T-helper 2 cell treated with Interferon-gamma antibody and Interleukin-4, amounts not matched to agents 100 ng/mL and 5 ng/mL, for 36 hours (primary cell): ENCODE results near the gene ANKRD53. TPM values are rescaled to one million over a fixed set of nuclear protein-coding genes. Genes with fewer than 3 reads are reported as not detected.

Experiments used
- intact Hi-C: fragments of 100-400 bp; cut with micrococcal nuclease; formaldehyde crosslinking; loops from one replicate; pipeline ENCODE4 v1.15.1; 2023
- total RNA-seq: library from RNA; stranded (reverse); gene quantifications from 2 replicates; pipeline ENCODE4 v1.2.3, GENCODE V29; 2022

Gene ANKRD53, protein sequence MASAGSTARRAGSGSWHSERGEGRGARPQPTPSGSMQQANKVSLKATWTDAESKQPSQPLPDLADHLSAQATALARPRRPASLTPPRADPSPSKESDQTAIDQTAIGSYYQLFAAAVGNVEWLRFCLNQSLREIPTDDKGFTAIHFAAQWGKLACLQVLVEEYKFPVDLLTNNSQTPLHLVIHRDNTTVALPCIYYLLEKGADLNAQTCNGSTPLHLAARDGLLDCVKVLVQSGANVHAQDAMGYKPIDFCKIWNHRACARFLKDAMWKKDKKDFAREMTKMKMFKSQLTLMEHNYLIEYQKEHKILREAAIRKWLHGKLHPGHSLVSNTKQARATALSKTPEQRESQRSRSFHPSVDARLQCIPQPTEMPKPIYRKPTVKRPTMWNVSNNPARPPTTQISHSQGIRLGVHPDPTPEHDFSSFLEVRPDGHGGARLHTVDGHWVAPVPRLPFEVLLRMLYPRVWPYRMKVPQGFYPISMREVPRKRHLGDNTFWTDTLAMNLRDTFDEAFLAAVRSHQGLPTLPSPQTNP
- not detected in 2 replicates for total RNA-seq

DNA sequence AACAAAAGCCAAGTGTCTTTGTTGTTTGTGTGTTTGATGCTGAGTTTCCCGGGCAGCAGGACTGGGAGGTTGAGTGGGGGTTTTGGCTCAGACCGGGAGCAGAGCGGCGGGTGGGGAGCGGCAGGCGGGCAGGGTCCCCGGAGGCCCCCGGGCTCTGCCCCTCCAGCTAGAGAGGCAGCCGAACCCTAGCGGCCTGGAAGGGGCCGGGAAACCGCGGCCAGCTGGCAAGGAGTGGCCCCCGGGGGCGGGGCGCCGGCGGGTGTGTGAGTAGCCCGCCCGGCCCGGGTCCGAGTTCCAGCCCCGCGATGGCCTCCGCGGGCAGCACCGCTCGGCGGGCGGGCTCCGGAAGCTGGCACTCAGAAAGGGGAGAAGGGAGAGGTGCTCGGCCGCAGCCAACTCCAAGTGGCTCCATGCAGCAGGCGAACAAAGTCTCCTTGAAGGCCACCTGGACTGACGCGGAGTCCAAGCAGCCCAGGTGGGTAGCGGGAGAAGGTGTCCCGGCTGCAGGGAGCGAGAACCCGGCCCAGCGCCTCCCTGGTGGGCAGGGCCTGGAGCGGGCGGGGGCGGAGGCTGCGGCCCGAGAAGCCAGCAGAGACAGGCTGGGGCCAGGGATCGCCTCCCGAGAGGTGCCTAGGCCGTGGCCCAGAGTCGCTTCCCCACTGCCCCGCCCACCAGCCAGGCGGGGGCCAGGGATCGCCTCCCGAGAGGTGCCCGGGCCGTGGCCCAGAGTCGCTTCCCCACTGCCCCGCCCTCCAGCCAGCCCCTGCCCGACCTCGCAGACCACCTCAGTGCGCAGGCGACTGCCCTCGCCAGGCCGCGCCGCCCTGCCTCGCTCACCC lies at the start of gene ANKRD53:
TSS of gene ANKRD53 (plus strand) at position 290 of the 839 bp plus-strand sequence. CDS start at position 306, 16 bp downstream.
- intact Hi-C loops = no loop called here

DNA sequence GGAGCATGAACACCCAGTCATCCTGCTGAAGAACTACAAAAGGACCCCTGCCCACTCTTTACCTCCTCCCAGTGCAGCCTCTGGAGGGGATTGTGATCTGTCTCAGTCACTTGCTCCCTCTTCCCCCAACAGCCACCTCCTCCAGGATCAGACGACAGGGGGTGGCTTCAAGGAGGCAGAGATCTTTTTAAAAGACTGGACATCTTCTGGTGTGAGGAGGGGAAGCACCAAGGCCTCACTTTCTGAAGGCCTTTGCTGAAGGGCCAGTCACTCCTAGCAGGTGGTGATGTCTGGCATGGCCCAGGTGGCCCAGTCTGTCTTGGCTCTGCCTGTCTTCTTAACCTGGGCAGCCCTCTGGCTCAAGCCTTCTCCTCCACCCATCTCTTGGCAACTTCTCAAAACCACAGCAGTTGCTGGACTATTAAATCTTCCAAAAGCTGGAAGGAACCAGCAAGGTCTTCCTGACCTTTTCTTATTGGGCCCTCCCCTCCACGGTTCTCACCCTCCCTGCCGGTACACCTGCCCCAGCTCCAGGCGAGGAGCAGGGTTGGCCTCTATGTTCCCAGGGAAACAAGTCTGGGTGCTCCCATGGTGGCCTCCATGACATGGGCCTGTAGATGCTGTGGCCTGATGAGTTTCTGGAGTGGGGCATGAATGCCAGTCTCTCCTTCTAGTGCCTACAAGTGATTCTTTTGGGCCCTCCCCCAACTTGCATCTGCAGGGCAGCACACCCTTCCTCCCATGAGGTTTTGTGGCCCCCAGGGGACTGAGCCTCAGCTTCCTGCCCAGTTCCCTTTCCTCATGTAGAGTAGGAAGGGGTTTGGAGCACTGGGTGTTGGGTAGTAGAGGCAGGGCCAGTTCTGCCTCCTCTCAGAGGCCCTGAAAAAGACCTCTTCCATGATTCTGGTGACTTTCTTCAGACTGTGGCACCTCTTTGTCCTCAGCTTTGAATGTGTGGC lies 47.8 kb upstream of the ANKRD53 start:
- intact Hi-C loops = no loop called here

DNA sequence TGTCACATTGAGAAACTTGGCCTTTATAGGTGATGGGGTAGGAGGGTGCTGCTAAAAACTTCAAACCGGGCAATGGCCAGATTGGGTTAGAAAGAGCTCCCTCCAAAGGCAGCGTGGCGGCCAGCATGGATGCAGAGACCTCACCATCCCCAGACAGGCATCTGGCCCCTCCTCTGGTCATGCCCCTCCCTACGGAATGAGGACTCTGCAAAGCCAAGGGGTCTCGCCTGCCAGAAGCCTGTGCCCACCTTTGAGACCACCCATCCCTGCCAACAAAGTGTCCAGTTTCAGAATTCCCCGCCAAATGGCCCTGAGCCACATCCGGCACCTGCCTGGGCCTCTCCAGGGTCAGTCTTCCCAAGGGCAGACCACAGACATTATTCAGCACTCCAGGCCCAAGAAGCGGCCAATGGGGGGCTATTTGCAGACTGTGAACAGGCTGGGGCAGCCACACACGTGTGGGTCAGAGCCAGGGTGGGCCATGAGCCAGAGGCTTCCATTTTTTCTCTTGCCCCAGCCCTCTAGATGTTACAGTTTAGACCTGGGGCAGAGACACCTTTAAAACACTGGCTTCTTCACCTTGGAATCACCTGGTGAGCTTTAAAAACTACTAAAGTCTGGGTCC lies 46.9 kb upstream of the ANKRD53 start:
- intact Hi-C loops = no loop called here

DNA sequence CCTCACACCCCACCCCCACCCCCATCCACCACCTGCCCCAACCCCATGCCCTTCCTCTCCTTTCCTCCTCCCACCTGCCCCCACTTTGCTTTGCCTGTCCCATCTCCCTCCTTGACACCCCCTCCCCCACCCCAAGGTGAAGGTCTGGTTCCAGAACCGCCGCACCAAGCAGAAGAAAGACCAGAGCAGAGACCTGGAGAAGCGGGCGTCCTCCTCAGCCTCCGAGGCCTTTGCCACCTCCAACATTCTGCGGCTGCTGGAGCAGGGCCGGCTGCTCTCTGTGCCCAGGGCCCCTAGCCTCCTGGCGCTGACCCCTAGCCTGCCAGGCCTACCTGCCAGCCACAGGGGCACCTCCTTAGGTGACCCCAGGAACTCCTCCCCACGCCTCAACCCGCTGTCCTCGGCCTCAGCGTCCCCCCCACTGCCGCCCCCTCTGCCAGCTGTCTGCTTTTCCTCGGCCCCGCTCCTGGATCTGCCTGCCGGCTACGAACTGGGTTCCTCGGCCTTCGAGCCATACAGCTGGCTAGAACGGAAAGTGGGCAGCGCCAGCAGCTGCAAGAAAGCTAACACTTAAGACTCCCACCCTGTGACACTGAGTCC lies 45.7 kb upstream of the ANKRD53 start:
- intact Hi-C loops = no loop called here

DNA sequence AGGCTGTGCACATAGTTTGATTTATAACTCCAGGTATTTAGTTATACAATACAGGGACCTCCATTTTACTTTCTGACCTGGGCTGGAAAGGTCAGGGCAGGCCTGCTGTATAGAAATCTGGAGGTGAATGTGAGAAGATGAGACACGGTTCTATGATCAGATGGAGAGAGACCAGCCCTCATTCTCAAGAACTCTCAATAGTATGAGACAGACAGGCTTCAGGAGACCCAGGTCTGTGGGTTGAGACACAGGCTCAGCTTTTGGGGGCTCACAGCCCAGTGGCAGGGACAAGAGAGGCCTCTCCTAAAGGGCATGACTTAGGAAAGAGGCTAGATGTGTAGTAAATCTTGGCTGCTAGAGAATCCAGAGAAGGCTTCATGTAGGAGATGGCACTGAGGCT lies 43.4 kb upstream of the ANKRD53 start:
- intact Hi-C loops = no loop called here

DNA sequence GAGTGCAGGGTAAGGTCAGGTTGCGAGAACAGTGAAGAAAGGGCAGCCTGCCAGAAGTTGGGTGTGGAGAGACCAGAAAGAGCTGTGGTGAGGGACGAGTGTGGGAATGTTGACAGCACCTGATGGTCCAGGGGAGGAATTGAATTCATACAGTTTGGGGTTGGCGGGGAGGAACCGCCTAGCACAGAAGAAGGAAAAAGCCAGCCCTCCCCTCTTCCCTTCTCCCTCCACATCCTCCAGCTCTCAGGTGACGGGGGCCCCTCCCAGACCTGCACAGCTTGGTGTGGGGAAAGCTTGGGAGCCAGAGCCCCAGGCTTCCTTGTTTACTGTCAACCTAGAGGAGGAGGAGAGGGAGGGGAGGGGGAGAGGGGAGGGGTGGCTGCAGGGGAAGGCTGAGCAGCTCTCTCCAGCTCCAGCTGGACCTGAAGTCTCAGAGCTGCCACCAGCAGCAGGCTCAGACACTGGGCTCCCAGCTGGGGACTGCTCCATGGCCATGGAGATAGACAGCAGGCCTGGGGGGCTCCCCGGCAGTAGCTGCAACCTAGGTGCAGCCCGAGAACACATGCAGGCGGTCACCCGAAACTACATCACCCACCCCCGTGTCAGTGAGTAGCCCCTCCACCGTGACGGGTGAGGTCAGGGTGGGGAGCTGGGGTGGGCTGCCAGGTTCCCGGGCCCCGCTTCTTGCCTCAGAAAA lies 42.8 kb upstream of the ANKRD53 start, which contains the start of gene ATP6V1B1:
TSS of gene ATP6V1B1 (plus strand) at position 433 of the 697 bp plus-strand sequence. CDS start at position 488, 55 bp downstream.
- intact Hi-C loops = no loop called here

DNA sequence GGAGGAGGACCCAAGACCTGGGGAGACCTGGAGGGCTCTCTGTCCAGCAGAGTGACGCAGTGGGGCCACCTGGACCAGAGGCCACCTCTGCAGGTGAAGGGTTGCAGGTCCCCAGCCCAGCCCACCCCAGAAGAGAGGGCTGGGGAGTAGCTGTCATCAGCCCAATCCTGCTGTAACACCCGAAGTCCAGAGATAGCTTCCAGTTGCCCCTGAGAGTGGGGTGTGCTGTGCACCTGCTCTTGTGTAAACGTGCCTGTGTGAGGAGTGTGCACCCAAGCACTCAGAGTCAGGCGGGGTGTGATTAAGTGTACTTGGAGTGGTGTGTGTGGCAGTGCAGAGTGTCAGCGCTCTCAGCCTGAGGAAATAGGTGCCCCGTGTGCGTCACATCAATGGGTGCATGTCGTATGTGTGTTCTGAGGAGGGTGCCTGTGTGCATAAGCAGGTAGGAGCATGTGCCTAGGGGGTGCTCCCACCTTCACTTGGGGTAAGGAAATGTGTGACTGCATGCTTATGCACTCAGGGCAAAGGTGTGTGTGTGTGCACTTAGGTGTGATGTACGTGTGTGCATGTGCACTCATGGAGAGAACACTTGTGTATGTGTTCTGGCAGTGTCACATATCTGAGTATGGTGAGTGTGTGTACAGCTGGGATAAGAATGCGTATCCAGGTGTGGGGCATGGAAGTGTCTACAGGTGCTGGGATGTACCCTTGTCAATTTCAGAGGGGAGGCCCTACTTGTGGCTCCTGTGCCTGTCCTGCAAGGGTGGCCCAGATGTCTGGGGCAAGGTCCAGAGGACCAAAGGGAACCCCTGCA lies 42.1 kb upstream of the ANKRD53 start:
- intact Hi-C loops = no loop called here

DNA sequence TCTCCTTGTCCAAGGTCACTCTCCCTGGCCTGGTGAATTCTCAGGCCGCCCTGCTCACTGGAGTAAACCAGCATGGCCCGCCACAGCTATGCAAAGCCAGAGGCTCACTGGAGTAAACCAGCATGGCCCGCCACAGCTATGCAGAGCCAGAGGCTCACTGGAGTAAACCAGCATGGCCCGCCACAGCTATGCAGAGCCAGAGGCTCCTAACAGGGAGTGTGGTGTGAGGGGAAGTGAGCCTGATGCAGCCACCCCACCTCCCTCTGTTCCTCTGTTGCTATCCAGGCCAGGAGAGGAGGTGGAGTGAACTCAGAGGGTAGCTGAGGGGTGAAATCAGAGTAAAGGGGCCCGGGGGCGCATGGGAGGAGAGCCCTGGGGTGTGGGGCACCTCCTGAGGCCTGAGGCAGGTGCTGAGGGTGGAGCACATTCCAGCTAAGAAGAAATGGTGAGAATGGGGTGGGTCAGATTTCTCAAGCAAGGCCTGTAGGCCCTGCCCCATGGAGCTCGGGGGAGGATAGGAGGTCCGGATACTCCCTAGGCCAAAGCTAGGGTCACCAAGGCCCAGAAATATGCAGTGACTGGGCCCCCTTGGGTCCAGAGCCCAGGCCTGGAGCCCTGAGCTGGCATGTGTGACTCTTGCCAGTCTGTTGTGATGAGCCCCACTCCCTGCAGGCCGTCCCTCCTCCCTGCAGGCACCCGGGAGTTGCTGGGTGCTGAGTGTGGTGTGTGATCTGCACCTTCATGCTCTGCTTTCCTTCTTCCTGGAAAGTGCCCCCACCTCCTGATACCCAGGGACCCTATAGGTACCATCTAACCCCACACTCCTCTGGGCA lies 41.2 kb upstream of the ANKRD53 start:
- intact Hi-C loops = no loop called here

DNA sequence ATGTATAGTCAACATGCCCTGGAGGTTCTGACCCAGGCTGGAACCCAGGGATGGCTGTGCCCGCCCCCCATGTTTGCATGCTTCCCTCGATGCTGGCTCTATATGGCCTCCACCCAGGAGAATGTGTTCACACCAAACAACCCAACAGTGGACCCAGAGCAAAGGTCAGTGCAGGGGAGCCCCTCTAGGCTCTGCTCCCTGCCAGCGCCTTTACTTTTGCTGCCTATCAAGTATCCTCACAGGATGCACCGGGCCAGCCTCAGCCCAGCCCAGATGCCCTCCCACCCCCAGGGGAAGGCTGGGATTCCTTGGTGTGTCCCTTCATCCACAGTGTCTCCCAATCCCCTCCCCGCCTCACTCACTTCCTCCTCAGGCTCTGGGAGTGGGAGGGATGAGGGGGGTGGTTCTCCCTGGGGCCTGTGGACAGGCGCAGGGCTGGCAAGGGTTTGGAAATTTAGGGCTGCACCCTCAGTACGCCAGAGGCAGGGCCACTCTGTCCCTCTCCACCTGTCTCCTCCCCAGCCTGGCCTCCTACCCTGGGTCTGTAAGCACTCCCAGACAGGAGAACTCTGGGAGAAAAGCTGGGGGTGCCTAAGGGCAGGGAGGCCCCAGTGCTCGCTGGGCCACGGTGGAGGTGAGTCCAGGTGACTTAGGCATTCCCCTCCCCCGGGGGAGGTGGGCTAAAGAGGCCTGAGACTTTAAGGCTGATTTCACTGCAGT lies 40.4 kb upstream of the ANKRD53 start:
- intact Hi-C loops = no loop called here

DNA sequence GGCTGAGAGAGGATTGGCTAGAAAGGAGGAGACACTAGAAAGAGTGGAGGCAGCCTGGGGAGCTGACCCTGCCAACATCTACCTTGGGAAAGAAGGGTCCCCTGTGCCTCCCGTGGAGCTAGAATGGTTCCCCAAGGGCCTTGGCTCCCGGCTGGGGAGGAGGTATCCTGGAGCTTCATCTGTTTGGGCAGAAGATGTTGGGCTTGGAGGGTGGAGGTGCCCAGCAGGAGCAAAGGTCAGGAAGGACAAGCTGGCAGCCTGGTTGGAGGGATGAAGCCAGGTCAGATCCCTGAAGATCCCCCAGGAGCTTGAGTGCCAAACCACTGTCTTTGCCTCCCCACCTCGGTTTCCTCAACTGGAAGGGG lies 39.9 kb upstream of the ANKRD53 start:
- intact Hi-C loops = no loop called here

DNA sequence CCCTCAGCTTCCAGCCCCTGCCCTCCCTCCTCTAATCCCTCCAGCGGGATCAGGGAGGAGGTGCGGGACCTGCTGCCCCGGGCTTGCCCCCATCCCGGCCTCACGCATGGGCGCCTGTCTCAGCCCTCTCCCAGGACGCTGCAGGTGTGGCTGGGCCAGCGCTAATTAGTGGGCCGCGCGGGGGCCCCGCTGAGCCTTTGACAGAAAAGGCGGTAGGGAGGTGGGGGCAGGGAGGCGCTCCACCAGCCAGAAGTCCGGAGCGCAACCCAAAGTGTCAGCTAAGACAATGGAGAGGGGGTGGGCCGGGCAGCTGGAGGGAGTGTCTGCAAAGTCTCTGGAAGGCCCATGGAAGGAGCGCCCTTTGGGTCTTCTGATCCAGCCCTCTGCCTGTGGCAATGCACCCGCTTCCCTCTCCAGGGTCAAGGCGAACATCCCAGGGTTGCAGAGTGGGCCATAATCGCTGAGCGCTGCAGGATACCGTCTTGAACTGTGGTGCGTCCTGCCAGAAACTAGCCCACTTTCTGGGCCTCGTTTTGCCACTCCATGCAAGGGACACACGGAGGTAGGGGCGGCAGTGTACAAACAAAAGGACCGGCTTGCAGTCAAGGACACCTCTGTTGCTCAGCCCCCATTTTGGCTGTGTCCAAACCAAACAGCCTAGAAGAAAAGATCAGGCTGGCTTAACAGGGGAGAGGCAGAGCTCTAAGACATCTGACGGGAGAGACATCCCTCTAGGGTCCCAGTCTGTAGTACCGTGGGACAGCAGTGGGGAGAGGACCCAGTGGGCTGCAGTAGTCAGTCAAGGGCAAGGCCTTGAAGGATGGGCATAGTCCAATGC lies 39.2 kb upstream of the ANKRD53 start:
- intact Hi-C loops = no loop called here

DNA sequence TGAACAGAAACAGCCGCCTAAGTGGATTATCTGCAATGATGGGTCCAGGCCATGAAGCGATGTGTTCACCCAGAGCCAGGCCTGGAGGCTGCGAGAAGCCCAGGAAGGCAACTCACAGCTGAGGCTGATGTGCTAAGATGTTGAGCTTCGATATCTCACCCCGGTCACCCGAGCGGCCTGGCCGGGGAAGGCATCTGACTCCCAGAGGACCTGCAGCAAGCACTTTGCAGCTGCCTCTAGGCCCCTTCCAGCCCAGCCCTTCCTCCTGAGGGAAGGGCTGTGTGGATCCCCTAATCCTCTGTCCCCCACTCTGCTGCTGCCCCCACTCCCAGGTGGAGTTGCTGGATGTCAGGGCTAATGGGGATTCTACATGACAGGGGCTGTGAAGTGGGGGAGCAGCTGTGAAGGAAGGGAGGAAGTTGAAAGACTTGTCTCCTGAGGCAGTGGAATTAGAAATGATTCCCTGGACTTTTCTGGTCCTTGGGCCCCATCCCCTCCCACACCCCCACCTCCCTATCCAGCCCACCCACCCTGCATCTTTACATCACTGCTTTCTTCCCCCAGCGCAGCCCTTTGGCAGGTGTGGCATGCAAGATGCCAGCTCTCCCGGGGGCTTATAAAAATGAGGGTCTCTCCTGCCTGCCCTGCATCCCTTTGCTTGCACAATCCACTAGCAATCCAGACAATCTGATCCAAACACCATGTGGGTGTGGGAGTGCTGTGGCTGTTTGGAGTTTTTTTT lies 38.4 kb upstream of the ANKRD53 start:
- intact Hi-C loops = loop anchor here (10.0 kb wide), 1 partner anchor 285 kb away; no protein-coding TSS in a partner anchor

DNA sequence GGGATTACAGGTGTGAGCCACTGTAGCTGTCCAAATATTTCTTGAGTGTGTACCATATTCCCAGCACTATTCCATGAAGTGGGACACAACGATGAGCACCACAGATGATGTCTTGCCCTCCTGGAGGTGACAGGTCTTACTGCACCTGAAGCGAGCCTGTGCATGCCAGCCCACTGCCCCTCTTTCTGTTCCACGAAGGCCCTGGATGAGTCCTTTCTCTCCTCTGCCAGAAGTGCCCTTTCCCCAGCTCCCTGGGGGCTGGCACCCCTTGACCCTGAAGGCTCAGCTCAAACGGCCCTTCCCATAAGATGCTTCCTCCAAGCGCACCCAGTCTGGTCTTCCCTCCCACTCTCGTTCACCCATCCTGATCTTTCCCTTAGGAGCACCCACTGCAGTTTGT lies 37.2 kb upstream of the ANKRD53 start:
- intact Hi-C loops = loop anchor here (10.0 kb wide), 1 partner anchor 286 kb away; no protein-coding TSS in a partner anchor

DNA sequence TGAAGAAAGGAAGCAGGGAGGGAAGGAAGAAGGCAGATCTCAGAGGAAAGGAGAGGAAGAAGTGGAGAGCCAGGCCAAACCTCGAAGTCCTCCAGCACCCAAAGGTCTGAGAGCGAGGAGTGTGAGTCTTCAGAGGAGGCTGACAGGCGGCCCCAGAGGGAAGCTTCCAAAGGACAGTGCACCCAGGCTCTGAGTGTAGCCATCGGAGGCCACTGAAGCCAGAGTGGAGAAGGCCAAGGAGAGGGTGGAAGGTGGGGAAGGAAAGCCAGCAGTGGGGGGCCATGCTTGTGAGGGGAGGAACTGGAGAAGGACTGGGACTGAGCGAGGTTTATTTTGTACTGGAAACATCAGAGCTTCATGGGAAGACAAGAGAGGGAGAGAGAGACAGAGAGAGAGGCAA lies 36.7 kb upstream of the ANKRD53 start:
- intact Hi-C loops = loop anchor here (10.0 kb wide), 1 partner anchor 287 kb away; no protein-coding TSS in a partner anchor
